K562 (cell line): ENCODE results near the gene CPEB1. TPM values are rescaled to one million over a fixed set of nuclear protein-coding genes. Genes with fewer than 3 reads are reported as not detected.

Experiments used
- ATAC-seq: fragments of 200-7000 bp; cut with Tn5 transposase; 3 replicates; pipeline ENCODE4 v1.9.1; 2020; ENCODE audit warnings: moderate library complexity
- BruUV-seq: library from RNA; stranded (reverse); fragments of 400-500 nt; replicated peaks from 2 replicates; lab custom pipeline; 2021; lab: Mats Ljungman, UMichigan
- CTCF ChIA-PET: fragments of 300-600 bp; formaldehyde crosslinking; extraction: SDS; loops from one replicate; lab custom pipeline; 2021; ENCODE audit warnings: low intra/inter-chr PET ratio; lab: Yijun Ruan, JAX
- POLR2A ChIA-PET: fragments of 300-600, 350-650 bp; sonication (Branson Sonifier 250); formaldehyde crosslinking; extraction: SDS; loops from one replicate; lab custom pipeline; 2021; ENCODE audit warnings: antibody characterized with exemption, inconsistent platforms; lab: Yijun Ruan, JAX
- DNase-seq, 4 experiments: peaks; one replicate each; pipeline versions ENCODE4 v3.0.0 to v3.0.0-alpha.2; 2011 to 2018; ENCODE audit warnings: low spot score in 3 of 4, mixed read lengths in 3 of 4; ENCODE audit errors: extremely low read depth in 1 of 4
- FAIRE-seq: peaks from 2 replicates; lab custom pipeline; 2011; peaks lifted over from hg19 to GRCh38; lab: Jason Lieb, UNC
- H2AFZ ChIP-seq: 2 replicates; pipeline ENCODE4 v1.6.0; 2011; ENCODE audit warnings: low read depth, low read length, control low read depth, inconsistent platforms
- H3K27ac ChIP-seq: fragments of 200-600 bp; 3 replicates; pipeline ENCODE4 v1.8.0; 2011; ENCODE audit warnings: low read depth, mild to moderate bottlenecking, control low read depth, inconsistent platforms, low read length, moderate library complexity, mixed read lengths; ENCODE audit errors: extremely low read depth
- H3K27me3 ChIP-seq, 2 experiments: fragments of 300-600 bp in 1 of 2; 2 replicates in 1 of 2; 3 replicates in 1 of 2; pipeline versions ENCODE4 v1.6.0 to v1.8.0; 2011; ENCODE audit warnings: inconsistent platforms in 2 of 2, low read length in 2 of 2, mild to moderate bottlenecking in 1 of 2, mixed read lengths in 1 of 2, moderate library complexity in 1 of 2; ENCODE audit not compliant: control insufficient read depth in 2 of 2, insufficient read depth in 2 of 2
- H3K36me3 ChIP-seq: fragments of 300-600 bp; 3 replicates; pipeline ENCODE4 v1.8.0; 2011; ENCODE audit warnings: mild to moderate bottlenecking, low read length, inconsistent platforms; ENCODE audit not compliant: control insufficient read depth, insufficient read depth
- H3K4me1 ChIP-seq, 2 experiments: fragments of 200-600 bp in 1 of 2; replicated peaks in 1 of 2; 2 replicates in 1 of 2; 3 replicates in 1 of 2; pipeline versions ENCODE4 v1.5.1 to v1.8.0; 2011; ENCODE audit warnings: inconsistent platforms in 2 of 2, low read length in 2 of 2, mild to moderate bottlenecking in 1 of 2, mixed read lengths in 1 of 2, moderate library complexity in 1 of 2; ENCODE audit not compliant: control insufficient read depth in 2 of 2, insufficient read depth in 2 of 2
- H3K4me2 ChIP-seq: 2 replicates; pipeline ENCODE4 v1.6.1; 2011; ENCODE audit warnings: low read length, control low read depth, inconsistent platforms, mixed read lengths; ENCODE audit not compliant: insufficient read depth
- H3K4me3 ChIP-seq: fragments of 200-600 bp; sonication (generic), shearing (Covaris generic); 2 replicates; pipeline ENCODE4 v1.5.1; 2016; ENCODE audit warnings: control low read depth, inconsistent platforms
- H3K79me2 ChIP-seq: fragments of 200-600 bp; 3 replicates; pipeline ENCODE4 v1.8.0; 2011; ENCODE audit warnings: low read length, inconsistent platforms; ENCODE audit not compliant: control insufficient read depth, insufficient read depth
- H3K9ac ChIP-seq, 2 experiments: 2 replicates each; pipeline versions ENCODE4 v1.6.0 to v1.6.1; 2011; ENCODE audit warnings: low read depth in 2 of 2, low read length in 2 of 2, control low read depth in 1 of 2, inconsistent platforms in 1 of 2, mild to moderate bottlenecking in 1 of 2, mixed read lengths in 1 of 2; ENCODE audit not compliant: insufficient read depth in 1 of 2
- H3K9me1 ChIP-seq: one replicate; pipeline ENCODE4 v1.6.0; 2011; ENCODE audit warnings: inconsistent platforms, mild to moderate bottlenecking, low read length, moderate library complexity; ENCODE audit not compliant: control insufficient read depth, insufficient read depth
- H3K9me3 ChIP-seq: replicated peaks from 2 replicates; pipeline ENCODE4 v1.5.1; 2011; ENCODE audit warnings: low read depth, low read length, inconsistent platforms; ENCODE audit not compliant: control insufficient read depth, insufficient read depth
- H4K20me1 ChIP-seq: replicated peaks from 2 replicates; pipeline ENCODE4 v1.6.1; 2011; ENCODE audit warnings: low read length, inconsistent platforms, mixed read lengths; ENCODE audit not compliant: control insufficient read depth, insufficient read depth
- BCOR ChIP-seq: fragments of 450-650 bp; IDR thresholded peaks from 2 replicates; pipeline ENCODE4 v1.6.1; 2016
- JUN ChIP-seq, 2 experiments: sonication (generic) in 1 of 2; formaldehyde crosslinking in 1 of 2; IDR thresholded peaks; 2 replicates each; pipeline versions ENCODE4 v1.6.1 to v1.8.0; 2012 to 2022; ENCODE audit warnings: borderline replicate concordance in 2 of 2, mild to moderate bottlenecking in 2 of 2, improper control_type of control experiment in 1 of 2, low read depth in 1 of 2, low read length in 1 of 2, missing genetic modification reagents in 1 of 2
- MYNN ChIP-seq, 2 experiments: sonication (generic); formaldehyde crosslinking in 1 of 2; IDR thresholded peaks; 2 replicates each; pipeline versions ENCODE4 v1.5.0 to v1.6.1; 2016 to 2020; ENCODE audit warnings: antibody characterized with exemption in 1 of 2, missing genetic modification reagents in 1 of 2
- NBN ChIP-seq: fragments of 450-650 bp; IDR thresholded peaks from 2 replicates; pipeline ENCODE4 v1.6.1; 2016; ENCODE audit warnings: low read depth, mild to moderate bottlenecking
- PCBP1 ChIP-seq: fragments of 200-400 bp; formaldehyde crosslinking; IDR thresholded peaks from 2 replicates; pipeline ENCODE4 v1.6.1; 2018; ENCODE audit warnings: mild to moderate bottlenecking, low read depth, low read length; ENCODE audit not compliant: poor library complexity, severe bottlenecking
- PHF20 ChIP-seq: fragments of 450-650 bp; IDR thresholded peaks from 2 replicates; pipeline ENCODE4 v1.6.1; 2018; ENCODE audit not compliant: partially characterized antibody
- POLR3A ChIP-seq: IDR thresholded peaks from 2 replicates; pipeline ENCODE4 v1.6.1; 2011; ENCODE audit warnings: borderline replicate concordance, mild to moderate bottlenecking, moderate library complexity; ENCODE audit not compliant: insufficient read length, insufficient read depth; ENCODE audit errors: extremely low read depth
- SAFB ChIP-seq: fragments of 200-400 bp; formaldehyde crosslinking; IDR thresholded peaks from 2 replicates; pipeline ENCODE4 v1.6.1; 2017; ENCODE audit warnings: low read depth, low read length, borderline replicate concordance
- SIN3B ChIP-seq: fragments of 450-650 bp; IDR thresholded peaks from 2 replicates; pipeline ENCODE4 v1.6.1; 2017; ENCODE audit warnings: low read depth, mild to moderate bottlenecking, moderate library complexity
- SMAD2 ChIP-seq: fragments of 150-350 bp; IDR thresholded peaks from 2 replicates; pipeline ENCODE4 v1.6.1; 2014; ENCODE audit warnings: low read depth, mild to moderate bottlenecking, low read length
- SNRNP70 ChIP-seq: fragments of 200-400 bp; formaldehyde crosslinking; optimal IDR thresholded peaks from 2 replicates; pipeline ENCODE3; 2017; ENCODE audit warnings: low read depth, low read length
- ZNF217 ChIP-seq: sonication (generic); formaldehyde crosslinking; IDR thresholded peaks from 2 replicates; pipeline ENCODE4 v1.8.0; 2022; ENCODE audit warnings: mild to moderate bottlenecking, missing genetic modification reagents
- ZNF589 ChIP-seq: fragments of 200-800 bp; sonication (Bioruptor generic); IDR thresholded peaks from 2 replicates; pipeline ENCODE4 v1.6.1; 2016; ENCODE audit warnings: low read depth, missing genetic modification characterization, missing compliant biosample characterization
- WGBS: fragments of 100-300 bp; shearing (Covaris generic); methylation state at CpG from one replicate; pipeline ENCODE4 v1.1.6; 2016; ENCODE audit warnings: low coverage, mixed read lengths; ENCODE audit not compliant: insufficient coverage; ENCODE audit errors: missing lambda C conversion rate; 5-methylcytosine and 5-hydroxymethylcytosine counted together
- in situ Hi-C: fragments of 300-500 bp; cut with MboI; formaldehyde crosslinking; loops from 4 replicates; pipeline ENCODE4 v1.15.0; 2018; ENCODE audit warnings: inconsistent platforms, mixed read lengths
- intact Hi-C: fragments of 100-400 bp; cut with micrococcal nuclease; formaldehyde crosslinking; loops from 2 replicates; pipeline ENCODE4 v1.14.2; 2022
- polyA plus RNA-seq, 8 experiments: library from polyadenylated mRNA; depleted of rRNA in 4 of 8; stranded (reverse) in 5 of 8; unstranded in 3 of 8; fragments of >200 nt; fragmentation: Nextera tagmentation in 2 of 8; fragmentation: Illumina TruSeq in 1 of 8; extraction: Ambion mirVana in 2 of 8; extraction: Trizol in 1 of 8; gene quantifications; 2 replicates each; pipeline versions ENCODE4 v1.2.1 to v1.2.3, GENCODE V29; 2011 to 2014; ENCODE audit warnings: inconsistent platforms in 1 of 8, missing spikeins in 1 of 8
- total RNA-seq, 7 experiments: library from RNA; depleted of rRNA in 6 of 7; stranded (reverse); fragments of >200 nt in 6 of 7; fragmentation: Illumina TruSeq in 2 of 7; extraction: Trizol in 2 of 7; gene quantifications; 2 replicates each; pipeline versions ENCODE4 v1.2.1 to v1.2.3, GENCODE V29; 2011 to 2021; ENCODE audit warnings: low replicate concordance in 1 of 7
- TF ChIP-seq, protein P1 (sequence below): fragments of 450-650 bp; formaldehyde crosslinking; IDR thresholded peaks from 2 replicates; pipeline ENCODE4 v1.4.0; 2020; ENCODE audit warnings: mild to moderate bottlenecking, moderate library complexity
- TF ChIP-seq, protein P2 (sequence below): sonication (generic); formaldehyde crosslinking; IDR thresholded peaks from 2 replicates; pipeline ENCODE4 v1.9.0; 2022; ENCODE audit warnings: mild to moderate bottlenecking, missing genetic modification reagents
- TF ChIP-seq, protein P3 (sequence below), 2 experiments: fragments of 450-650 bp in 1 of 2; IDR thresholded peaks; 2 replicates each; pipeline ENCODE4 v1.6.1; 2011 to 2017; ENCODE audit warnings: low read depth in 2 of 2, antibody characterized with exemption in 1 of 2, borderline replicate concordance in 1 of 2, low read length in 1 of 2, mild to moderate bottlenecking in 1 of 2, mixed read lengths in 1 of 2; ENCODE audit not compliant: control insufficient read depth in 1 of 2

Gene CPEB1
- total and polyA plus RNA-seq, 9 of the 15 experiments (the other 6 are each of a cell fraction or from before 2014, with no cell fraction given) = 2.2 to 13.4 (median 9.7) TPM

DNA sequence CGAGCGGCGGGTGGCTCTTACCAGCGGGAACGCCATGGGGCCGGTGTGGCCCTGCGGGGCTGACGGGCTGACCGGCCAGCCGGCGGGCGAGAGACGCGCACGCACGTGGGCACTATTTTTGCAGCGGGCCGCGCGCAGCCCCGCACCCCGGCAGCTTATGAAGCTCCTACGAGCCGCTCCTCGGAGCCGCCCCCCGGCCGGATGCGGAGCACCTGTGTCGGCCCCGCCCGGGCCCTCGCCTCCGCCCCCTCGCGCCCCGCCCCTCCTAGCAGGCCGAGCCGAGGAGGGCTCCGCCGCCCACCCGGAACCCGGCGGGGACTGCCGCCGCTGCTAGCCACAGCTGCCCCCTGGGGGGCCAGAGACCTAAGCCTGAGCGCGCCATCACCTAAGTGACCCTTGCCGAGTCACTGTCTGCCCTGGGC, 683 bp upstream of the CPEB1 start:
- Histone ChIP-seq H4K20me1 (no peaks in the 10 kb centered on the region), H3K9ac (peak overlapping the region; percentile 74 to 91; a peak in 3 of 4 replicates), H3K4me3 (peak overlapping the region; percentile 44), H3K27ac (peak overlapping the region; percentile 90), H3K4me1 (peaks cover 42 to 60% of the 10 kb centered on the region in 2 experiments), H3K4me2 (peak overlapping the region; percentile 83; the same call in 1 of the 2 replicates), H3K9me3 (no peaks in the 10 kb centered on the region), H3K9me1 (no peaks in the 10 kb centered on the region), H3K36me3 (no peaks in the 10 kb centered on the region), H2AFZ (peak overlapping the region; percentile 84), H3K27me3 (no peaks in the 10 kb centered on the region), H3K79me2 (peaks cover 43% of the 10 kb centered on the region)
- 1% methylated on average over 14 of the region's 49 CpGs for WGBS
- in situ Hi-C loops = no loop called here
- CTCF ChIA-PET = no interaction called here
- no TSS peak for BruUV-seq
- ATAC-seq (peak; percentile 57), FAIRE-seq (no peak), DNase-seq (peak; percentile 75 to 93 (median 88))
- POLR2A ChIA-PET = interaction anchor here (0.5 to 1.3 kb wide), 8 partner anchors 10 to 365 kb away, joined by 3 to 4 read pairs (median 3); no protein-coding TSS in a partner anchor
- intact Hi-C loops = loop anchor here (2.0 to 10.0 kb wide), 2 partner anchors 107 to 157 kb away; partner anchors contain the start of genes FSD2, RPS17 and WHAMM
- TF ChIP-seq SAFB (no peak), PHF20 (no peak), ZNF589 (CRISPR knock-in tag) (no peak), SIN3B (0 out of 2 replicates have a peak, but pooled peaks have one; percentile 2), ZNF217 (CRISPR knock-in tag) (no peak), SNRNP70 (no peak), NBN (no peak), PCBP1 (no peak), POLR3A (no peak), JUN (IDR thresholded peaks at IDR 0.05; ENCODE audit: borderline replicate concordance, low read depth, low read length) (no peak), JUN (CRISPR knock-in tag; IDR thresholded peaks at IDR 0.05; ENCODE audit: borderline replicate concordance) (no peak), SMAD2 (no peak), BCOR (no peak), MYNN (IDR thresholded peaks at IDR 0.05) (no peak), MYNN (CRISPR knock-in tag; IDR thresholded peaks at IDR 0.05) (no peak)
- TF ChIP-seq, protein P1, sequence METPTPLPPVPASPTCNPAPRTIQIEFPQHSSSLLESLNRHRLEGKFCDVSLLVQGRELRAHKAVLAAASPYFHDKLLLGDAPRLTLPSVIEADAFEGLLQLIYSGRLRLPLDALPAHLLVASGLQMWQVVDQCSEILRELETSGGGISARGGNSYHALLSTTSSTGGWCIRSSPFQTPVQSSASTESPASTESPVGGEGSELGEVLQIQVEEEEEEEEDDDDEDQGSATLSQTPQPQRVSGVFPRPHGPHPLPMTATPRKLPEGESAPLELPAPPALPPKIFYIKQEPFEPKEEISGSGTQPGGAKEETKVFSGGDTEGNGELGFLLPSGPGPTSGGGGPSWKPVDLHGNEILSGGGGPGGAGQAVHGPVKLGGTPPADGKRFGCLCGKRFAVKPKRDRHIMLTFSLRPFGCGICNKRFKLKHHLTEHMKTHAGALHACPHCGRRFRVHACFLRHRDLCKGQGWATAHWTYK (CRISPR knock-in tag) = no peak
- TF ChIP-seq, protein P2, sequence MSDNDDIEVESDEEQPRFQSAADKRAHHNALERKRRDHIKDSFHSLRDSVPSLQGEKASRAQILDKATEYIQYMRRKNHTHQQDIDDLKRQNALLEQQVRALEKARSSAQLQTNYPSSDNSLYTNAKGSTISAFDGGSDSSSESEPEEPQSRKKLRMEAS (CRISPR knock-in tag) = no peak
- TF ChIP-seq, protein P3, sequence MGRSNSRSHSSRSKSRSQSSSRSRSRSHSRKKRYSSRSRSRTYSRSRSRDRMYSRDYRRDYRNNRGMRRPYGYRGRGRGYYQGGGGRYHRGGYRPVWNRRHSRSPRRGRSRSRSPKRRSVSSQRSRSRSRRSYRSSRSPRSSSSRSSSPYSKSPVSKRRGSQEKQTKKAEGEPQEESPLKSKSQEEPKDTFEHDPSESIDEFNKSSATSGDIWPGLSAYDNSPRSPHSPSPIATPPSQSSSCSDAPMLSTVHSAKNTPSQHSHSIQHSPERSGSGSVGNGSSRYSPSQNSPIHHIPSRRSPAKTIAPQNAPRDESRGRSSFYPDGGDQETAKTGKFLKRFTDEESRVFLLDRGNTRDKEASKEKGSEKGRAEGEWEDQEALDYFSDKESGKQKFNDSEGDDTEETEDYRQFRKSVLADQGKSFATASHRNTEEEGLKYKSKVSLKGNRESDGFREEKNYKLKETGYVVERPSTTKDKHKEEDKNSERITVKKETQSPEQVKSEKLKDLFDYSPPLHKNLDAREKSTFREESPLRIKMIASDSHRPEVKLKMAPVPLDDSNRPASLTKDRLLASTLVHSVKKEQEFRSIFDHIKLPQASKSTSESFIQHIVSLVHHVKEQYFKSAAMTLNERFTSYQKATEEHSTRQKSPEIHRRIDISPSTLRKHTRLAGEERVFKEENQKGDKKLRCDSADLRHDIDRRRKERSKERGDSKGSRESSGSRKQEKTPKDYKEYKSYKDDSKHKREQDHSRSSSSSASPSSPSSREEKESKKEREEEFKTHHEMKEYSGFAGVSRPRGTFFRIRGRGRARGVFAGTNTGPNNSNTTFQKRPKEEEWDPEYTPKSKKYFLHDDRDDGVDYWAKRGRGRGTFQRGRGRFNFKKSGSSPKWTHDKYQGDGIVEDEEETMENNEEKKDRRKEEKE (IDR thresholded peaks at IDR 0.05; ENCODE audit: borderline replicate concordance in 1 of 2, control insufficient read depth in 1 of 2, low read depth in 2 of 2, low read length in 1 of 2) = no peak
